A549 treated with RU486 at 1 μM for 4 hours (cell line): Measurements from ENCODE around the gene SPP1. TPM values are rescaled to one million over a fixed set of nuclear protein-coding genes. Genes with fewer than 3 reads are reported as not detected.

Source experiments
- total RNA-seq: library from RNA; stranded (reverse); fragments of 200-300 nt; extraction: Qiagen RNA extraction; gene quantifications from 5 replicates; pipeline ENCODE4 v1.2.3, GENCODE V29; 2022; ENCODE audit warnings: low read depth

Gene SPP1
- total RNA-seq, result 154 to 221 TPM (median 176 TPM) in 5 replicates

GRCh38 chr4:87975466-87975865, at the start of gene SPP1:
SPP1 (plus strand) TSS chr4:87975714; CDS start chr4:87976896, 1,182 bp downstream.

GRCh38 chr4:88007304-88008121, 32.0 kb downstream of the SPP1 start, which contains the start of gene PKD2:
PKD2 (plus strand) TSS chr4:88007635; CDS start chr4:88007734, 99 bp downstream.

Other genes starting within 250 kb of the SPP1 start
- gene IBSP, start 176.2 kb upstream of the SPP1 start, total RNA-seq, result not detected in 5 replicates
- not detected in 5 replicates for gene MEPE, start 142.7 kb upstream of the SPP1 start, total RNA-seq
- gene PKD2, start 31.9 kb downstream of the SPP1 start, total RNA-seq, result 15.4 to 25.0 TPM (median 22.0 TPM) in 5 replicates
- 18.4 to 22.9 TPM (median 22.2 TPM) in 5 replicates for gene ABCG2, start 182.9 kb downstream of the SPP1 start, total RNA-seq